ENCODE data around the gene TBX2.

- TF ChIP-seq, protein P1, sequence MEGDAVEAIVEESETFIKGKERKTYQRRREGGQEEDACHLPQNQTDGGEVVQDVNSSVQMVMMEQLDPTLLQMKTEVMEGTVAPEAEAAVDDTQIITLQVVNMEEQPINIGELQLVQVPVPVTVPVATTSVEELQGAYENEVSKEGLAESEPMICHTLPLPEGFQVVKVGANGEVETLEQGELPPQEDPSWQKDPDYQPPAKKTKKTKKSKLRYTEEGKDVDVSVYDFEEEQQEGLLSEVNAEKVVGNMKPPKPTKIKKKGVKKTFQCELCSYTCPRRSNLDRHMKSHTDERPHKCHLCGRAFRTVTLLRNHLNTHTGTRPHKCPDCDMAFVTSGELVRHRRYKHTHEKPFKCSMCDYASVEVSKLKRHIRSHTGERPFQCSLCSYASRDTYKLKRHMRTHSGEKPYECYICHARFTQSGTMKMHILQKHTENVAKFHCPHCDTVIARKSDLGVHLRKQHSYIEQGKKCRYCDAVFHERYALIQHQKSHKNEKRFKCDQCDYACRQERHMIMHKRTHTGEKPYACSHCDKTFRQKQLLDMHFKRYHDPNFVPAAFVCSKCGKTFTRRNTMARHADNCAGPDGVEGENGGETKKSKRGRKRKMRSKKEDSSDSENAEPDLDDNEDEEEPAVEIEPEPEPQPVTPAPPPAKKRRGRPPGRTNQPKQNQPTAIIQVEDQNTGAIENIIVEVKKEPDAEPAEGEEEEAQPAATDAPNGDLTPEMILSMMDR (IDR thresholded peaks at IDR 0.05; ENCODE audit: poor library complexity) = no peak
- TF ChIP-seq EZH2 (IDR thresholded peaks at IDR 0.05; ENCODE audit: borderline replicate concordance) = no peak
Measured at GRCh38 chr17:61387511-61388305, 11.9 kb upstream of the TBX2 start.
